Activated CD8-positive, alpha-beta T cell treated with anti-CD3 and anti-CD28 coated beads, Interleukin-2, amount 10 ng/mL, durations not matched to agents 7 days and 5 days (primary cell): ENCODE results near the gene PLD4. TPM values are rescaled to one million over a fixed set of nuclear protein-coding genes. Genes with fewer than 3 reads are reported as not detected.
"Not testable (repeated sequence)": the region's sequence is repeated elsewhere in the genome, so short reads cannot be mapped to it uniquely, and the experiment has no call there.

Experiments
- ATAC-seq: fragments of 150-1000 bp; cut with Tn5 transposase; one replicate; pipeline ENCODE4 v1.10.0; 2021; ENCODE audit warnings: moderate library complexity
- CTCF ChIA-PET: fragments of 350-600 bp; sonication (Branson Sonifier 250); formaldehyde crosslinking; loops from one replicate; lab custom pipeline; 2021; ENCODE audit warnings: antibody characterized with exemption; lab: Charles Lee
- POLR2A ChIA-PET: fragments of 350-600 bp; sonication (Branson Sonifier 250); formaldehyde crosslinking; loops from one replicate; lab custom pipeline; 2021; ENCODE audit warnings: antibody characterized with exemption; lab: Charles Lee
- DNase-seq: peaks from one replicate; pipeline ENCODE4 v3.0.0-alpha.2; 2020
- H3K27ac Mint-ChIP-seq: one replicate; pipeline ENCODE4 v1.8.0; 2021; ENCODE audit warnings: mild to moderate bottlenecking, mixed read lengths
- H3K27me3 Mint-ChIP-seq: one replicate; pipeline ENCODE4 v1.8.0; 2021; ENCODE audit warnings: low read depth, mixed read lengths
- H3K36me3 Mint-ChIP-seq: one replicate; pipeline ENCODE4 v1.8.0; 2021; ENCODE audit warnings: low read depth, mixed read lengths
- H3K4me1 Mint-ChIP-seq: one replicate; pipeline ENCODE4 v1.8.0; 2021; ENCODE audit warnings: low read depth, mixed read lengths
- H3K4me3 Mint-ChIP-seq: one replicate; pipeline ENCODE4 v1.8.0; 2021; ENCODE audit warnings: mild to moderate bottlenecking, mixed read lengths
- H3K9me3 Mint-ChIP-seq: one replicate; pipeline ENCODE4 v1.8.0; 2022; ENCODE audit warnings: mixed read lengths; ENCODE audit not compliant: insufficient read depth
- total RNA-seq, 2 experiments: library from RNA; stranded (reverse); gene quantifications; one replicate each; pipeline ENCODE4 v1.2.3, GENCODE V29; 2021

Gene PLD4
- total RNA-seq, 2 experiments from 2014 or later: not detected

GRCh38 chr14:104888489-104889374, 35.9 kb upstream of the PLD4 start:
- H3K36me3 Mint-ChIP-seq: no peaks in the 10 kb centered on the region
- ChIA-PET POLR2A (no interaction called here), CTCF (no interaction called here)
- H3K27me3 Mint-ChIP-seq: no peaks in the 10 kb centered on the region
- no peak overlapping the region for H3K4me3 Mint-ChIP-seq
- ATAC-seq (no peak), DNase-seq (no peak)
- no peaks in the 10 kb centered on the region for H3K9me3 Mint-ChIP-seq
- no peak overlapping the region for H3K27ac Mint-ChIP-seq
- no peaks in the 10 kb centered on the region for H3K4me1 Mint-ChIP-seq

DNA sequence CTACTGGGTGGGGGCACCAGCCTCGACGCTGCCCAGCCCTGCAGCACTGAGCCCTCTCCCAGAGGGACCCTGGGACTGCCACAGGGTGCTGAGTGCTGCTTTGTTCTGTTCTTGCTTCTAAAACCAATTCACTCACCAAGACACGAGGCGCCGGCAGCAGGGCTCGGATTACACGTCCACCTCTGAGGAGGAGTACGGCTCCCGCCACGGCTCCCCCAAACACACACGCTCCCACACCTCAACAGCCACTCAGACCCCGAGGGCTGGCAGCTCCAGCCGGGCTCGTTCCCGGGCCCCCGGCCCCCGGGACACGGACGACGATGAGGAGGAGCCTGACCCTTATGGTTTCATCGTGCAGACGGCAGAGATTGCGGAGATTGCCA, 35.3 kb upstream of the PLD4 start:
- DNase-seq (no peak), ATAC-seq (no peak)
- Mint-ChIP-seq H3K27ac (no peak overlapping the region), H3K36me3 (no peaks in the 10 kb centered on the region), H3K27me3 (no peaks in the 10 kb centered on the region), H3K9me3 (no peaks in the 10 kb centered on the region), H3K4me3 (no peak overlapping the region), H3K4me1 (no peaks in the 10 kb centered on the region)
- POLR2A ChIA-PET: no interaction called here
- CTCF ChIA-PET: no interaction called here

DNA sequence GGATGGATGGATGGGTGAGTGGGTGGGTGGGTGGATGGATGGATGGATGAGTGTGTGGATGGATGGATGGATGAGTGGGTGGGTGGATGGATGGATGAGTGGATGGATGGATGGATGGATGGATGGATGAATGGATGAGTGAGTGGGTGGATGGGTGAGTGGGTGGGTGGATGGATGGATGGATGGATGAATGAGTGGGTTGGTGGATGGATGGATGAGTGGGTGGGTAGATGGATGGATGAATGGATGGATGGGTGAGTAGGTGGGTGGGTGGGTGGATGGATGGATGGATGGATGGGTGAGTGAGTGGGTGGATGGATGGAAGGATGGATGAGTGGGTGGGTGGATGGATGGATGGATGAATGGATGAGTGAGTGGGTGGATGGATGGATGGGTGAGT, 34.4 kb upstream of the PLD4 start:
- H3K27me3 Mint-ChIP-seq, H3K4me1 Mint-ChIP-seq, POLR2A ChIA-PET, H3K36me3 Mint-ChIP-seq, CTCF ChIA-PET, H3K27ac Mint-ChIP-seq, H3K4me3 Mint-ChIP-seq, ATAC-seq, H3K9me3 Mint-ChIP-seq, DNase-seq: not testable (repeated sequence)

- Mint-ChIP-seq H3K27me3 (no peaks in the 10 kb centered on the region), H3K36me3 (no peaks in the 10 kb centered on the region), H3K9me3 (no peaks in the 10 kb centered on the region), H3K4me1 (no peaks in the 10 kb centered on the region), H3K27ac (no peak overlapping the region), H3K4me3 (no peak overlapping the region)
- POLR2A ChIA-PET: interaction anchor here (0.6 kb wide), 1 partner anchor 79 kb away, joined by 3 read pairs; no protein-coding TSS in a partner anchor
- ATAC-seq (no peak), DNase-seq (no peak)
- CTCF ChIA-PET: no interaction called here
Observed at GRCh38 chr14:104891121-104891551, 33.5 kb upstream of the PLD4 start.

GRCh38 chr14:104891664-104892530, 32.8 kb upstream of the PLD4 start:
- Mint-ChIP-seq H3K36me3 (no peaks in the 10 kb centered on the region), H3K27ac (no peak overlapping the region), H3K4me1 (no peaks in the 10 kb centered on the region), H3K27me3 (no peaks in the 10 kb centered on the region), H3K9me3 (no peaks in the 10 kb centered on the region), H3K4me3 (no peak overlapping the region)
- ChIA-PET POLR2A (no interaction called here), CTCF (no interaction called here)
- no peak for ATAC-seq
- DNase-seq: no peak

GRCh38 chr14:104892531-104893434, 31.9 kb upstream of the PLD4 start:
- no peak overlapping the region for H3K4me3 Mint-ChIP-seq
- no peaks in the 10 kb centered on the region for H3K4me1 Mint-ChIP-seq
- no peaks in the 10 kb centered on the region for H3K27me3 Mint-ChIP-seq
- DNase-seq (no peak), ATAC-seq (no peak)
- CTCF ChIA-PET: no interaction called here
- H3K9me3 Mint-ChIP-seq: no peaks in the 10 kb centered on the region
- H3K27ac Mint-ChIP-seq: no peak overlapping the region
- POLR2A ChIA-PET: no interaction called here
- no peaks in the 10 kb centered on the region for H3K36me3 Mint-ChIP-seq

DNA sequence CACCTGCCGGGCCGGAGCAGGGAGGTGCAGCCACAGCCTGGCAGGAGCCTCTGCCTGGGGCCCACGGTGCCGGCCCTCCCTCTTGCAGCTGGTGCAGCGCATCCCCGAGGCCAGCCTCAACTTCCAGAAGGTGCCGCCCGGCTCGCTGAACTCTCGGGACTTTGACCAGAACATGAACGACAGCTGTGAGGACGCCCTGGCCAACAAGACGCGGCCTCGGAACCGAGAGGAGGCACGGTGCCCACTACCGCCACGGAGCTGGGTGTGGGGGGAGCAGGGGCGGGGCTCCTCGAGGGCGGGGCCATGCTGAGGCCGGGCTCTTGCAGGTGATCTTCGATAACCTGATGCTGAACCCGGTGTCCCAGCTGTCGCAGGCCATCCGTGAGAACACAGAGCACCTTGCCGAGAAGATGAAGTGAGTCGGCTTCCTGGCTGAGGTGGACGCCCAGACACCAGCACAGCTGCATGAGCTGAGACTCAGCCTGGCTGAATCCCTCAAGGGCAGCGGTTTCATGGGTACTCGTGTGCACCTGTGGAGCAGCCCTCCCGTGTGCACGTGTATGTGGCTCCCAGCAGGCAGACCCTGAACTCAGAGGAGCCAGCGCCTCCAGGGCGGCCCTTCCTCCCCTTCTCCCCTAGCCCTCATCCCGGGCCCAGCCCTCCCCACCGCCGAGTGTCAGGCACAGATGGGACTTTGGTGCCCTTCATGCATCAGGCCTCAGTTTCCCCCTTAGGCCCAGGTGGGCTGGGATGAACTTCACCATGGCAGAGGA, 31.1 kb upstream of the PLD4 start:
- H3K4me3 Mint-ChIP-seq: no peak overlapping the region
- ChIA-PET CTCF (no interaction called here), POLR2A (no interaction called here)
- no peak for ATAC-seq
- H3K9me3 Mint-ChIP-seq: no peaks in the 10 kb centered on the region
- H3K4me1 Mint-ChIP-seq: no peaks in the 10 kb centered on the region
- H3K27me3 Mint-ChIP-seq: no peaks in the 10 kb centered on the region
- H3K27ac Mint-ChIP-seq: no peak overlapping the region
- DNase-seq: no peak
- no peaks in the 10 kb centered on the region for H3K36me3 Mint-ChIP-seq

- ChIA-PET POLR2A (no interaction called here), CTCF (no interaction called here)
- H3K27me3 Mint-ChIP-seq: no peaks in the 10 kb centered on the region
- no peak for ATAC-seq
- H3K4me1 Mint-ChIP-seq: no peaks in the 10 kb centered on the region
- H3K4me3 Mint-ChIP-seq: no peak overlapping the region
- H3K27ac Mint-ChIP-seq: no peak overlapping the region
- DNase-seq: no peak
- no peaks in the 10 kb centered on the region for H3K36me3 Mint-ChIP-seq
- H3K9me3 Mint-ChIP-seq: no peaks in the 10 kb centered on the region
Observed at GRCh38 chr14:104894331-104895206, 30.1 kb upstream of the PLD4 start.

DNA sequence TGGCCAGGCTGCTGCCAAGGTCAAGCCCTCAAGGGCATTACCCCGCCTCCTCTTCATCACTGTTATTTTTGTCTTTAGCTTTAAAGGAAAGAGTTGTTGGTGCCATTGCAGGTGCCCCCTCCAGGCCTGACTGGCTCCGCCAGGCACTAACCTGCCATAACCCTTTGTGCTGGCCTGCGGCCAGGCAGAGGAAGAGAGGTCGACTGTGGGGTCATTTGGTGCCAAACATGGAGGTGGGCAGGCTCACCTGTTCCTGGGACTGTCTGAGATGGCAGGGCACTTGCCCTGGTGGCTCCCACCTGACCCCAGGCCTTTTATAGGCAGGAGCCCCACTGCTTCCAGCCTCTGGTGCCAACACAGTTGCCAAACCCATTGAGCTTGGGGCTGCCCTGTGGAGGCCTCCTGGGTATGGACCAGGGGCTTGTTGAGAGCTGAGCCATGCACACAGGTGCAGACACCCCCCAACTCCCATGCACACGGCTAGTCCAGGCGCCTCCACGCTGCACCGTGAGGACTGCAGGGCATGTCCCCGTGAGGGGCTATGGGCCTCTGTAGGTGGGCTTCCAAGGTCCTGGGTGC, 29.4 kb upstream of the PLD4 start:
- Mint-ChIP-seq H3K4me3 (no peak overlapping the region), H3K36me3 (no peaks in the 10 kb centered on the region), H3K27ac (no peak overlapping the region), H3K27me3 (no peaks in the 10 kb centered on the region), H3K4me1 (no peaks in the 10 kb centered on the region), H3K9me3 (no peaks in the 10 kb centered on the region)
- CTCF ChIA-PET: interaction anchor here (0.7 to 1.2 kb wide), 2 partner anchors 46 to 143 kb away, joined by 3 read pairs; no protein-coding TSS in a partner anchor
- POLR2A ChIA-PET: no interaction called here
- DNase-seq: no peak
- ATAC-seq: no peak
